Activated naive CD4-positive, alpha-beta T cell treated with anti-CD3 and anti-CD28 coated beads, Interleukin-2, amount 10 ng/mL, durations not matched to agents 7 days and 5 days (primary cell): ENCODE results near the gene MAGEA6.
"Not testable (repeated sequence)": the region's sequence is repeated elsewhere in the genome, so short reads cannot be mapped to it uniquely, and the experiment has no call there.

ENCODE experiments used
- CTCF ChIA-PET: fragments of 350-600 bp; sonication (Branson Sonifier 250); formaldehyde crosslinking; loops from one replicate; lab custom pipeline; 2021; ENCODE audit warnings: antibody characterized with exemption; lab: Charles Lee
- DNase-seq: peaks from one replicate; pipeline ENCODE4 v3.0.0-alpha.2; 2020
- H3K27ac Mint-ChIP-seq: one replicate; pipeline ENCODE4 v1.8.0; 2021; ENCODE audit warnings: mild to moderate bottlenecking, moderate library complexity, mixed read lengths
- H3K27me3 Mint-ChIP-seq: one replicate; pipeline ENCODE4 v1.8.0; 2021; ENCODE audit warnings: mild to moderate bottlenecking, mixed read lengths
- H3K36me3 Mint-ChIP-seq: one replicate; pipeline ENCODE4 v1.8.0; 2021; ENCODE audit warnings: mixed read lengths
- H3K4me1 Mint-ChIP-seq: one replicate; pipeline ENCODE4 v1.8.0; 2021; ENCODE audit warnings: mixed read lengths
- H3K4me3 Mint-ChIP-seq: one replicate; pipeline ENCODE4 v1.8.0; 2021; ENCODE audit warnings: mild to moderate bottlenecking, moderate library complexity, mixed read lengths
- H3K9me3 Mint-ChIP-seq: one replicate; pipeline ENCODE4 v1.8.0; 2021; ENCODE audit warnings: mixed read lengths

Gene MAGEA6

GRCh38 chrX:152754871-152755270 is 14.6 kb downstream of the MAGEA6 start:
- H3K9me3 Mint-ChIP-seq, DNase-seq, H3K4me1 Mint-ChIP-seq, H3K27me3 Mint-ChIP-seq, H3K4me3 Mint-ChIP-seq, H3K36me3 Mint-ChIP-seq, H3K27ac Mint-ChIP-seq, CTCF ChIA-PET: not testable (repeated sequence)

- H3K36me3 Mint-ChIP-seq, DNase-seq, CTCF ChIA-PET, H3K4me3 Mint-ChIP-seq, H3K4me1 Mint-ChIP-seq, H3K27ac Mint-ChIP-seq, H3K9me3 Mint-ChIP-seq, H3K27me3 Mint-ChIP-seq: not testable (repeated sequence)
These were observed 15.5 kb downstream of the MAGEA6 start, which contains the start of gene MAGEA2 for GRCh38 chrX:152753686-152754650. MAGEA2 (minus strand) TSS chrX:152753842; CDS start chrX:152751363, 2,479 bp downstream.

- Mint-ChIP-seq H3K4me1 (no peaks in the 10 kb centered on the region), H3K4me3 (no peak overlapping the region), H3K36me3 (no peaks in the 10 kb centered on the region), H3K27me3 (peaks cover 3% of the 10 kb centered on the region), H3K27ac (no peak overlapping the region), H3K9me3 (no peaks in the 10 kb centered on the region)
- CTCF ChIA-PET: no interaction called here
- DNase-seq: no peak
These were observed 30.9 kb downstream of the MAGEA6 start for GRCh38 chrX:152738560-152738959.

- H3K36me3 Mint-ChIP-seq, H3K27me3 Mint-ChIP-seq: not testable (repeated sequence)
These were observed 33.0 kb downstream of the MAGEA6 start for GRCh38 chrX:152736528-152736927.

GRCh38 chrX:152735860-152736511 is 33.5 kb downstream of the MAGEA6 start:
- Mint-ChIP-seq H3K4me3 (no peak overlapping the region), H3K36me3 (no peaks in the 10 kb centered on the region), H3K9me3 (no peaks in the 10 kb centered on the region), H3K27ac (no peak overlapping the region), H3K4me1 (no peaks in the 10 kb centered on the region), H3K27me3 (peaks cover 3% of the 10 kb centered on the region)
- DNase-seq: no peak
- CTCF ChIA-PET: no interaction called here

More at GRCh38 chrX:152736528-152736927, 33.0 kb downstream of the MAGEA6 start:
- H3K4me1 Mint-ChIP-seq, H3K27ac Mint-ChIP-seq, CTCF ChIA-PET, H3K4me3 Mint-ChIP-seq, DNase-seq, H3K9me3 Mint-ChIP-seq: not testable (repeated sequence)

GRCh38 chrX:152735101-152735500 is 34.4 kb downstream of the MAGEA6 start:
- H3K27me3 Mint-ChIP-seq: peaks cover 3% of the 10 kb centered on the region
- no peak overlapping the region for H3K4me3 Mint-ChIP-seq
- no peak overlapping the region for H3K27ac Mint-ChIP-seq
- DNase-seq: no peak
- no peaks in the 10 kb centered on the region for H3K36me3 Mint-ChIP-seq
- H3K4me1 Mint-ChIP-seq: no peaks in the 10 kb centered on the region
- H3K9me3 Mint-ChIP-seq: no peaks in the 10 kb centered on the region
- CTCF ChIA-PET: no interaction called here

GRCh38 chrX:152734143-152734858 is 35.2 kb downstream of the MAGEA6 start:
- DNase-seq, H3K4me3 Mint-ChIP-seq, H3K9me3 Mint-ChIP-seq, H3K4me1 Mint-ChIP-seq, H3K36me3 Mint-ChIP-seq, H3K27ac Mint-ChIP-seq, CTCF ChIA-PET, H3K27me3 Mint-ChIP-seq: not testable (repeated sequence)

GRCh38 chrX:152733261-152733975 is 36.1 kb downstream of the MAGEA6 start, which contains the start of the genes CSAG1 and MAGEA12:
CSAG1 (minus strand) TSS chrX:152733721; CDS start chrX:152732460, 1,261 bp downstream.
MAGEA12 (plus strand) TSS chrX:152733757; CDS start chrX:152736162, 2,405 bp downstream.
- Mint-ChIP-seq H3K9me3 (no peaks in the 10 kb centered on the region), H3K27ac (no peak within 1 kb of the TSS), H3K4me1 (no peaks in the 10 kb centered on the region), H3K4me3 (no peak within 1 kb of the TSS), H3K27me3 (peaks cover 3% of the 10 kb centered on the region), H3K36me3 (no peaks in the 10 kb centered on the region)
- no peak for DNase-seq
- CTCF ChIA-PET: no interaction called here

- Mint-ChIP-seq H3K27me3 (peaks cover 9% of the 10 kb centered on the region), H3K9me3 (no peaks in the 10 kb centered on the region), H3K4me3 (no peak overlapping the region), H3K27ac (no peak overlapping the region), H3K4me1 (no peaks in the 10 kb centered on the region), H3K36me3 (no peaks in the 10 kb centered on the region)
- CTCF ChIA-PET: no interaction called here
- no peak for DNase-seq
These were observed 44.1 kb downstream of the MAGEA6 start for GRCh38 chrX:152725409-152725808.
